HK-2 (cell line): ENCODE measurements around the gene NANOGP8.
A peak's percentile ranks its signal among the peaks of the same experiment; 100 is the strongest.

Experiments
- DNase-seq: peaks from one replicate; pipeline ENCODE4 v3.0.0-alpha.2; 2018; ENCODE audit not compliant: unreplicated experiment

The NANOGP8 gene

DNA sequence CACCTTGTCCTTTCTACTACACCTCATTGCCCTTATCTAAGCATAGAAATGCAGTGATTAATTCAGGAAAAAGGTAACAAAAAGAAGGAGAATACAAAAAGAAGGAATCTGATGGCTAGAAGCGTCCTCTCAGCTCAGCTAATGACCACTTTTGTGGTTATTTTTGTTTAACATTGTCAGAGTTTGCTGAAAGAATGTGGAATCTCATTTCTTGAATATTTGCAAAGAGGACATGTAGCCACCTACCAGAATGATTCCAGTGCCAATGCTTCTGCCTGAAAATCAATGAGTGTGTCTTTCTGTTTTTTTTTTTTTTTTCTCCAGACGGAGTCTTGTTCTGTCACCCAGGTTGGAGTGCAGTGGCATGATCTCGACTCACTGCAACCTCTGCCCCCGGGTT, 24.5 kb downstream of the NANOGP8 start:
- DNase-seq = no peak

GRCh38 chr15:35058534-35059054, 26.5 kb downstream of the NANOGP8 start:
- no peak for DNase-seq

DNA sequence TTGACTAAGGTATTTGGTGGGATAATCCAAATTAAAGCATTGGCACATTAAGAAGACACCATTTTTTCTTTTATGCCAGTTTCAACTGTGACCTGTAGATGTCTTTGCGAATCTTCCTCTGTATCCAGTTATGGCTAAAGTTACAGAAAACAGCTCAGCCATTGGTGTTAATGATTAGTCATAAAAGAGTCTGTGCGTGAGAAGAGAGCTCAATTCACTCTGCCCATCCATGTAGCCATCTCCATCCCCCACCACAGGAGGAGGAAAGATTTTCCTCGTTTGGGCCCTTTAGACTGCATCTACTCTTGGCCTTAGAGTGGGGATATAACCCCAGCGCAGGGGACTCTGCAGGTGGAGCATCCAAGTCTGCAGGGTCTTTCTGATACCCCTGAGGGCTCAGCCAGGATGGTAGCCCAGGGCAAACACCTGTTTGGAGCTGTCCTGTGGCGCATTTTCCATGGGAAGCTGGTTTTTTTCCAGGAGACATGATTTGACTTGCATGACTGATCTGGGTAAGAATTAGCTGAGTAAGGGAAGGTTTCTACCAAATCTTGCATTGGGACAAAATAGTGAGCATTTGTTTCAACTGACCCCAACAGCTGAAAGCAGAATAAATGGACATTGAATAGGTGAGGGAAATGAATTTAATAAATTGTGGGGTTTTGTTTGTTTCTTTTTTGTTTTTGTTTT, 29.5 kb downstream of the NANOGP8 start:
- peak; percentile 16 for DNase-seq

GRCh38 chr15:35054380-35054779, 30.7 kb downstream of the NANOGP8 start:
- DNase-seq = no peak

DNA sequence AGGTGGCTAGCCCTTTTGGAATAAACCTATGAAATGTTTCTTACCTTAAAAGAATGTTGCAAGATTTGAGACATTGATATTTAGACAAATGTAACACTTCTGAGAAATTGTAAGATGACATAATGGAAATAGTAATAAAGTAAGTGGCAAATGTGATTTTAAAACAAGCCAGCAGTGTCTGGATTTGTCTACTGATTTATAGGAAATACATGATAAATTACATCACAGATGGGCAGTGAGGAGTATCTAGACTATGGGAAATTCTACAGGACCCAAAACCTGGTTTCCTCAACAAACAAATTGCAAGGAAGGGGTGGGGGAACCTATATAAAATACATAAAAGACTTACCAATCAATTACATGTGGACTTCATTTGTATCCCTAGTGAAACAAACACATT, 37.1 kb downstream of the NANOGP8 start:
- no peak for DNase-seq

DNA sequence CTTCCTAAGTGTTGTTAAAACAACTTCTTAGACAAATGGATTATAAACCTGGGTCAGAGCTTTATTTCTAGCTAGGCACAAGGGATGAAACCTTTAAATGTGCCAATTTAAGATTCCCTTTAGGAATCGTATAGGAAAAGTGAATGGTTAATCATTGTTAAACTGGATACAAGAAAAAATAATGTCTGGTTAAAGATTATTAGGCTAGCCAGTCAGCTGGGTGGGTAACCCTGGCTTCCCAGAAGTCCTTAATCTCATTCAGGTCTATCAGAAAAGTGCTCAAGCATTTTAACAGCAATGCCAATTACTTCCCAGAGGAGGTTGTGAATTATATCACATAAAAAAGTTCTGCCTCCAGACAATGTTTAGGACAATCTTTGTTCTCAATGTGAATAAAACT, 37.6 kb downstream of the NANOGP8 start:
- DNase-seq = no peak

- DNase-seq = no peak
Measured at GRCh38 chr15:35043373-35044095, 41.6 kb downstream of the NANOGP8 start.

DNA sequence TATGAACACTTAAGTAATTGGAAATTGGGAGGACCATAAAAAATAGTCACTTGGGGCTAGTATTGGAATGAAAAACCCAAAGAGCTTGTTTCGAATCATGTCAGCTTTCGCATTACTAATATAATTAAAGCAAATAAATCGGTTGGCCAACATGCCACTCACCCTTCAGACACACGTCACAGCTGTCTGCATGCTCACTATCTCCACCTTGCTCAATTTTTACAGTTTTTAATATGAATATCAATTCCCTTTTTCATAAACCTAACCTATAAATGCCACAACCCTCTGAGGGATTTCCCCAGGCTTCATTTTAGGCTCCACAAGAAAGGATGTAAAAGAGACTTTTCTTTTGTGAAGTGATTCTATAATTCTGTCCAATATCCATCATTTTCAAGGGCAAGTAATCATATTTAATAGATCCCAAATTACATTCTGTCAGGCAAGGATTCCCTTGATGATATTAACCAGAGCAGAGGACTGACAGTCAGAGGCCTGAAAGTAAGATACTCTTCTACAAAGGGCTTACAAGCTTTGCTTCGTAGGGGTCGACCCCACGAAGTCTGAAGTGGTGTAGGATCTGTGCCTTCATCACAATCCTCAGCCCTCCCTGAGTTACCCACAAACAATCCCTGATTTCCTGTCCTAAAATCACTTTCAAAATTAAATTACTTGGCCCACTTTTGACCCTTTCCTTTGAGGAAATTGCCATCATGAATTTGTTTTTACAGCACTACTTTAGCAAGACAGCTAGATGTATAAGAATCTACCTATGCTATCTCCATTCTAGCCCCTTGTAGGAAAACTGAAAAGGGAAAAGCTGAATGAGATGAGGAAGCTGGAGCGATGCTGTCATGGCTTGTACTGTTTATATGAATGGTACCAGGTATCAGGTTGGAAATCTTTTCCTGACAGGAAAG, 44.5 kb downstream of the NANOGP8 start:
- DNase-seq = no peak

- no peak for DNase-seq
Measured at GRCh38 chr15:35038626-35039451, 46.3 kb downstream of the NANOGP8 start.
